GM18951 (cell line): ENCODE data around the gene RPLP2.

ENCODE experiments used
- POLR2A ChIP-seq: IDR thresholded peaks from 4 replicates; pipeline ENCODE4 v1.6.1; 2011; ENCODE audit warnings: mild to moderate bottlenecking; ENCODE audit not compliant: insufficient read length, insufficient read depth; ENCODE audit errors: extremely low read depth
- in situ Hi-C: fragments of 300-500 bp; cut with MboI; formaldehyde crosslinking; loops from one replicate; pipeline ENCODE4 v1.12.0; 2022; ENCODE audit warnings: low sequenced_read_pairs, mixed read lengths, inconsistent platforms; ENCODE audit not compliant: unreplicated experiment

RPLP2 gene

DNA sequence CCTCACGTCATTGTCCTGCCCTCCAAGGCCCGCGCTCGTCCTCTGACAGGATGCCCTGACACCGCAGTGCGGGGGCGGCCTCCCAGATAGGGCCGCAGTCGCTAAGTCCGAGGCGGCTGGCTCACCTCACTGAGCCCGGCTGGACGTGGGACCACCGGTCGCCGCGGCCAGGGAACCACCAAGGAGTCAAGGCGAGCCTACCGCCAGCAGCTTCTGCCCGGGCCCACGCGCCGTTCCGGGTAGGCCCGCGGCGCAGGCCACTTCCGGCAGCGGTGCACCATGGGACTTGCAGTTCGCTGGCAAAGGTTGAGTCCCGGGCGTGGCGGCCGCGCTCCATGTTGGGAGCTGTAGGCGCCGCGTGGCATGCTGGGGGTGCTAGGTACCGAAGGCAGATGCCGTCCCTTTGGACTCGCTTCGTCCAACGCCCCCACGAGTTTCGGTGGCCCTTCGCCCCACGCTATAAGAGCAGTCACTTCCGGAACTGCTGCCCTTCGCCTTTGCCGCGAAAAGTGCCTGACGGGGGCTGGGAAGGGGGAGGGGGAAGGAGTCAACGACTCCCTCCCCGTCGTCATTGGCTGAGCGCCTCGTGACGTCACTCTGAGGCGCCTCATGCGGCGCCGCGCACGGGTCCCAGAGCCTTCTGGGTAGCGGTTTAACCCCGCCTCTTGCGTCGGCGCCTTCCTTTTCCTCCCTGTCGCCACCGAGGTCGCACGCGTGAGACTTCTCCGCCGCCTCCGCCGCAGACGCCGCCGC, at the start of gene RPLP2:
TSS of gene RPLP2 (plus strand) at position 681 of the 753 bp plus-strand sequence. CDS start 268 bp downstream, outside the sequence.
- in situ Hi-C loops: no loop called here
- peak; percentile 87 for TF ChIP-seq POLR2A

- TF ChIP-seq POLR2A: no peak
- in situ Hi-C loops: no loop called here
Measured at GRCh38 chr11:760236-760635, 49.5 kb upstream of the RPLP2 start.

DNA sequence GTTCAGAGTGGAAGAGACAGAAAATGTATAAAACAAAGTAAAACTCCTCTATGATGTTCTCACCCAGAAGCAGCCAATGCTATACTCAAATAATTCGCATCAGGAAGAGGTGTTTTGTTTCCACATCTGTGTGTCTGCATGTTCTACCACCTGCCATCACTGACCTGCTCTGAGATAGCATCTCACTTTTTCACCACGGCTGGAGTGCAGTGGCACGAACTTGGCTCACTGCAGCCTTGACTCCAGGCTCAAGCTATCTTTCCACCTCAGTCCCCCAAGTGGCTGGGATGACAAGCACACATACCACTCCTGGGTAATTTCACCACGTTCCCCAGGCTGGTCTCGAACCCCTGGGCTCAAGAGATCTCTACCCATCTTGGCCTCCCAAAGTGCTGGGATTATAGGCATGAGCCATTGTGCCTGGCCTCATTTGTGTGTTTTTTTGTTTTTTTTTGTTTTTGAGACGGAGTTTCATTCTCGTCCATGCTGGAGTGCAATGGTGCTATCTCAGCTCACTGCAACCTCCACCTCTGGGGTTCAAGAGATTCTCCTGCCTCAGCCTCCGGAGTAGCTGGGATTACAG, 48.1 kb upstream of the RPLP2 start:
- no peak for TF ChIP-seq POLR2A
- in situ Hi-C loops: no loop called here

DNA sequence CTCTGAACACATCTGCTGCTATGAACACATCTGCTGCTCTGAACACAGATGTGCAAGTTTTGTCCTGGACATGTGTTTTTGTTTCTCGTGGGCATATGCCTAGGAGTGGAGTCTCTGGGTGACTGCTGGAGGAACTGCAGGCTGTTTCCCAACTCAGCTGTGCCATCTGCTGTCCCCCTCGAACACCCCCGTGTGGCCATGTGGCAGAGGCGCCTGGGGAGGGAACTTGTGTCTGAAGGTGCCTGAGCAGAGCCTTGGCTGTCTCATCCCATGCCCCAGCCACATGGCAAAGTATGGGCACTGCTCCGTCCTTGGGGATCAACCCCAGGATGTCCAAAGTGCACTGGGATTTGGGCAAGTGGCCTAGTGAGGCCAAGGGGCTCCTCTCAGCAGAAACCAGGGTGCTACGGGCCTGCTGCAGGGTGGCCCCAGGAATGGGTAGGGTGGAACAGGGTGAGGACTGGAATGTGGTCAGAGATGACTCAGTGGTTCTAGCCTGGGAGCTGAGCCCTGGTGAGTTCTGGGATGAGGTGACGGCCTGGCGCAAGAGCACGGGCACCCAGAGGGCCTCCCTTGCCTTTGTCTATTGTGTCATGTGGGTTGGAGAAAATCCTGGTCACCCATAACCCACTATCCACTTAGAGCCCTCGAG, 47.2 kb upstream of the RPLP2 start:
- in situ Hi-C loops: no loop called here
- TF ChIP-seq POLR2A: no peak

DNA sequence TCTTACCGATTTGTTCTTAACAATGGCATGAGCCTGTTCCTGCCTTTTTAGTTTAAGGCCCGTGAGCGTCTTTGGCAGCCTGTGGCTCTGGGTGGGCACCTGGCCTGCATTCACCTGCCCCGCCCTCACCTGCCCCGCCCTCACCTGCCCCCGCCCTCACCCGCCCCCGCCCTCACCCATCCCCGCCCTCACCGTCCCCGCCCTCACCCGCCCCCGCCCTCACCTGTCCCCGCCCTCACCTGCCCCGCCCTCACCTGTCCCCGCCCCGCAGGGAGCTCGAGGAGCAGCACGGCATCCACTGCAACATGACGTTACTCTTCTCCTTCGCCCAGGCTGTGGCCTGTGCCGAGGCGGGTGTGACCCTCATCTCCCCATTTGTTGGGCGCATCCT, 46.7 kb upstream of the RPLP2 start:
- no peak for TF ChIP-seq POLR2A
- in situ Hi-C loops: no loop called here

DNA sequence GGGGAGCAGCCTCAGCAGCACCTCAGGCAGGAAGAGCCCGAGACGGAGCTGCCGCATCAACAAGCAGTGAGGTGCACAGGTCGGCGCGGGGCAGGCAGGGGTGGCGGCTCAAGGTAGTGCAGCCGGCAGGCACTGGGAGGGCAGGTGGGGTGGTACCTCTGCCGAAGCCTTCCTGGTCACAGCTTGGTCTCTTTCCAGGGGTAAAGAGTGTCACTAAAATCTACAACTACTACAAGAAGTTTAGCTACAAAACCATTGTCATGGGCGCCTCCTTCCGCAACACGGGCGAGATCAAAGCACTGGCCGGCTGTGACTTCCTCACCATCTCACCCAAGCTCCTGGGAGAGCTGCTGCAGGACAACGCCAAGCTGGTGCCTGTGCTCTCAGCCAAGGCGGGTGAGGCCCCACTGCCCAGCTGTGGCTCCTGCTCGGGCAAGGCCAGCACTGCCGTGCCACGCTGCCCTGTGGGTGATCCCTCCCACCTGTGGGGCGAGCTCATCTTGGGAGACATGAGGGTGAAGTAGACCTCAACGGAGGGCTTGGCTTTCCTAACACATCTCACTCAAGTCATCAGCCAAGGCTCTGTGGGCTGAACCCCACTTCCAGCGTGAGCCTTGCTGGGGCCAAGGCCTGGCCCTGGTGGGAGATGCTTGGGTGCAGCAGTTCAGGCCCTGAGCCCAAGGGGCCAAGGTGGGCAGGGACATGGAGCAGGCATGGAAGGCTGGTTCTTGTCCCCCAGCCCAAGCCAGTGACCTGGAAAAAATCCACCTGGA, 46.0 kb upstream of the RPLP2 start:
- in situ Hi-C loops: no loop called here
- no peak for TF ChIP-seq POLR2A

- in situ Hi-C loops: no loop called here
- peak; percentile 14 for TF ChIP-seq POLR2A
Measured at GRCh38 chr11:764322-765024, 45.3 kb upstream of the RPLP2 start.

DNA sequence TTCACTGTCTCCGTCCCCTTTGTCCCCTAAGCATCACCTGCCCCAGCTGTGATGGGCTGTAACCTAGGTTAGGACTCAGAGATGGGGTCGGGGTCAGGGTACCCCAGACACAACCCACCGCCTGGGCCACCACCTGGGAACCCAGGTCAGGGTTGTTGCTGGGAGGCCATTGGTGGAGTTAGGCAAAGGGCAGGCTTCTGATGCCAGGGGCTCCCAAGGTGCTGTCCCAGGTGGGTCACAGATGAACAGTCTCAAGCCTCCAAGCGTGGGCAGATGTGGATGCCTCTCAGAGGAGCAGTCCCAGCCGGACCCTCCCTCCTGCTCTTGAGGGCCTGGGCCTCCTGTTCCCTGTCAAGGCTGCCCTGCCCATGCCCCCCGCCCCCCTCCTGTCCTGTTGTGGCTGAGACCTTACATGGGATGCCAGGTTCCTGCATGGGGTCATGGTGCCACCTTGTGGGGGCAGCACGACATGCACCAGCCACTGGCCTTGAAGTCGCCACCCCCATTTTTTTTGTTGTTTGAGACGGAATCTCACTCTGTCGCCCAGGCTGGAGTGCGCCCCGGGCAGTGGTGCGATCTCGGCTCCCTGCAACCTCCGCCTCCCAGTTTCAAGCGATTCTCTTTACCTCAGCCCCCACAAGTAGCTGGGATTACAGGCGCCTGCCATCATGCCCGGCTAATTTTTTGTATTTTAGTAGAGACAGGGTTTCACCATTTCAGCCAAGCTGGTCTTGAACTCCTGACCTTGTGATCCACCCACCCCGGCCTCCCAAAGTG, 44.6 kb upstream of the RPLP2 start:
- in situ Hi-C loops: no loop called here

DNA sequence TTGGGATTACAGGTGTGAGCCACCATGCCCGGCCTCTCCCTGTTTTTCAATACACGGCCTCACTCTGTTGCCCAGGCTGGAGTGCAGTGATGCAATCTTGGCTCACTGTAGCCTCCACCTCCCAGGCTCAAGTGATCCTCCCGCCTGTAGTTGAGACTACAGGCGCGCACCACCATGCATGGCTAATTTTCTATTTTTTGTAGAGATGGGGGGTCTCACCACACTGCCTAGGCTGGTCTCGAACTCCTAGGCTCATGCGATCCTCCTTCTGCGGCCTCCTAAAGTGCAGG, 44.0 kb upstream of the RPLP2 start:
- no peak for TF ChIP-seq POLR2A
- in situ Hi-C loops: no loop called here

More for the DNA sequence above, 44.6 kb upstream of the RPLP2 start:
- no peak for TF ChIP-seq POLR2A

DNA sequence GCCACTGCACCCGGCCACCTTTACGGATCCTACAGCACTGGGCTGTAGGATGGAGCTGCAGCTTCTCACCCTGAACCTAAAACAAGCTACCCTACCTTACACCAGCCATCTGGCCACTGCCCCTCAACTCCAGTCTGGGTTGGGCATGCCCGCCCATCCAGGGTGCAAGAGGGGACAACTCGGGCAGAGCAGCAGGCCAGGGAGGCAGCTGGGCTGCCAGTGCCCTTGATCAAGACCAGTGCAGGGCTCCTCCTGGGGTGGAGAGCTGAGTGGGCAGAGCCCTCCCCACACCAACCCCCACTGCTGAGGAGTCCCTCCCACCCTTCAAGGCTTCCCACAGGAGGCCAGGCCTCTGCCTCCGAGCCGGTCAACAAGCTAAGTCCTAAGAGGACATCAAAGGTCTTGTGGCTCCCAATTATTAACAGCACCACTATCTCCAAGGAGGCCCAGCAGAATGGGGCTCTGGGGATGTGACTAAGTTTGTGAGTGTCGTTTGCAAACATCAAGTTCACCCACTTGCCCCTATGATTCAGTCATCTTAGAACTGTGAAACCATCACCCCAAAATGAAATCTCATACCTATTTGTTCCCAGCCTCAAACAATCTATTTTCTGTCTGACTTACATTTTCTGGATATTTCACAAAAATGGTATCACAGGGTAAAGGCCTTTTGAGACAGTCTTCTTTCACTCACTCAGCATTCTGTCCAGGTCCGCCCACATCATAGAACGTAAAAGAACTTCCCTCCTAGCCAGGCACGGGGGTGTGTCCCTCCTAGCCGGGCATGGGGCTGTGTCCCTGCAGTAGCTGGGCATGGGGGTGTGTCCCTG, 43.4 kb upstream of the RPLP2 start:
- no peak for TF ChIP-seq POLR2A
- in situ Hi-C loops: no loop called here

DNA sequence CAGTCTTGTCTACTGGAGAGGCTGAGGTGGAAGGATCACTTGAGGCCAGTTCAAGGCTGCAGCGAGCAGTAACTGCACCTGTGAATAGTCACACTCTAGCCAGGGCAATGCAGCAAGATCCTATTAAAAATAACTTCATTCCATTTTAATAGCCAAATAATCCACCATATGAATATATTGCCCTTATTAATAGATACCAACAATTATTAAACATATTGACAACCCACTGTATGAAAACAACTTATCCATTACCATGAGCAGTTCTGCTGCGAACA, 42.9 kb upstream of the RPLP2 start:
- in situ Hi-C loops: no loop called here
- no peak for TF ChIP-seq POLR2A

- in situ Hi-C loops: no loop called here
- no peak for TF ChIP-seq POLR2A
Measured at GRCh38 chr11:767238-767637, 42.5 kb upstream of the RPLP2 start.
